ENCODE results near the gene PIF1.
"Not testable (repeated sequence)": the region's sequence is repeated elsewhere in the genome, so short reads cannot be mapped to it uniquely, and the experiment has no call there.

PIF1 gene

DNA sequence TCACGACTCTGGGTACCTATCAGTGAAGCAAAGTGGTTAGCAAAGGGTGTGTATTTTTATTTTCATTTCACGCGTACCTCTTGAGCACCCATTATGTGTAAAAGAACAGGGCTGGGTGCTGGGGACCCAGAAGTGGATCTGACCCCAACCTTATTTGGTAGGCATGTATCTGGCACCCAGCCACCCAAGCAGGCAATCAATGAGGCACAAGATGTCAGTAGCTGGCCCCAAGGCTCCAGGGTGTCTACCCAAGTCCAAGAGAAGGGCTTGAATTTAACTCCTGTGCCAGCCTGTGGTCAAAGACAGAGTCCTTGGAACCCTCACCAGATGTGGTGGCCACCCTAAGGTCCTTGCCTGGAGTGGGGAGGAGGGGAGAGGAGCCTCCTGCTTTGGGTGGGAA lies 22.0 kb upstream of the PIF1 start:
- DNase-seq: no peak

DNA sequence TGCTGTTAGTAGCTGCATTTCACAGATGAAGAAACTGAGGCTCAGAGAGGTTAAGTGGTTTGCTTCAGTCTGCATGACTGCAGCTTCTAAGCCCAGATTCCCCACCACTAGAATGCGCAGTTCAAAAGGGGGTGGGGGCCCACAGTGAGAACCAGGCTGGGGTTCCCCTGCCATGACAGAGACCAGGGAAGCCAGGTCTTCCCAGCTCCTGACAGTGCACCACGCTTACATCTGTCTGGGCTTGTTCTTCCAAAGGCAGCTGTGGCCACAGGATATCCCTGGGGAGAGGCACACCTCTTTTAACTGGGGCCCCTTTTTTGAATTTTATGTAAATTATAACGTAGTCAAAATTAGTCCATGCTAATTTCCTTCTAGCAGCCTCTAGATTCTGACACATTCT lies 21.6 kb upstream of the PIF1 start:
- no peak for DNase-seq

DNA sequence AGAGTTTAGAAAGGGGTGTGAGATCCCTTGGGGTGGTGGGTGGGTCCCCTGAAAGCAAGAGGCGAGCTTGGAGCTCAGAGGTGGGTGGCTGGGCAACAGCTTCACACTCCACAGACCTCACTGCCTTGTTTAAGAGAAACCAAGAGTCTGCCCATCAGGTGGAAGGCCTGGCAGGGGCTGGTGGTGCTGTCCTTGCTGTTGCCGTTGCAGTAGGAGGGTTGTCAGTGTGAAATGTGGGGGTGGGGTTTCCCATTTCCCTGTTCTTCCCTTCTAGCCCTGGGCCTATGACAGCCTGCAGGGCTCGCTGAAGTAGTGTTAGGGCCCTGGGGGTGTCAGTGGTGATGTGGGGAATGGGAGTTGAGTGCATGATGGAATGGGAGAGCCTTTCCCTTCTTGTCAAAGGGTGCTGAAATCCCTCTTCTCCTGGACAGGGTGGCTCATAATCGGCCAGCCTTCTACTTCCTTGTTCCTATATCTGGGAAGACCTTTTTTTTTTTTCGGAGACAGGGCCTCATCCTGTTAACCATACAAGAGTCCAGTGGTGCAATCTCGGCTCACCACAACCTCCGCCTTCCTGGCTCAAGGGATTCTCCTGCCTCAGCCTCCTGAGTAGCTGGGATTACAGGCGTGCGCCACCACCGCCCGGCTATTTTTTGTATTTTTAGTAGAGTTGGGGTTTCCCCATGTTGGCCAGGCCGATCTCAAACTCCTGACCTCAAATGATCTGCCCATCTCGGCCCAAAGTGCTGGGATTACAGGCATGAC lies 20.6 kb upstream of the PIF1 start:
- no peak for DNase-seq

DNA sequence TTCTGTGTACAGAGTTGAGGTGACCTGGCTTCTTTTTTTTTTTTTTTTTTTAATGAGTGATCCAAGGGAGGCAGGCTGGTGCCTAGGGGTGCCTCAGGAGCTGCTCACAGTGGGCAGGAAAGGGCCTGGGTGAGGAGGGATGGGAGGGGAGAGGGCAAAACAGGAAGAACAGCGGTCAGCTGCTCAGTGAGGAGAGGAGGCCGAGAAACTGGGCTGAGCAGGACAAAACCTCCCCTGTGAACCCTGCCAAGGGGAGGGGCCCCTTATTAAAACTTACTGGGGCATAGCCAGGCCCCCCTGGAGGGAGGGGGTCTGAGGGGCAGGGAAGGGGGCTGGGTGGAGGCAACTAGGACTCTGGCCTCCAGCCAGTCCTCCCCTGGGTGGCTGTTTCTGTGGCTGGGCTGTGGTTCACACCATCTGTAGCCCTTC lies 19.8 kb upstream of the PIF1 start:
- no peak for DNase-seq

DNA sequence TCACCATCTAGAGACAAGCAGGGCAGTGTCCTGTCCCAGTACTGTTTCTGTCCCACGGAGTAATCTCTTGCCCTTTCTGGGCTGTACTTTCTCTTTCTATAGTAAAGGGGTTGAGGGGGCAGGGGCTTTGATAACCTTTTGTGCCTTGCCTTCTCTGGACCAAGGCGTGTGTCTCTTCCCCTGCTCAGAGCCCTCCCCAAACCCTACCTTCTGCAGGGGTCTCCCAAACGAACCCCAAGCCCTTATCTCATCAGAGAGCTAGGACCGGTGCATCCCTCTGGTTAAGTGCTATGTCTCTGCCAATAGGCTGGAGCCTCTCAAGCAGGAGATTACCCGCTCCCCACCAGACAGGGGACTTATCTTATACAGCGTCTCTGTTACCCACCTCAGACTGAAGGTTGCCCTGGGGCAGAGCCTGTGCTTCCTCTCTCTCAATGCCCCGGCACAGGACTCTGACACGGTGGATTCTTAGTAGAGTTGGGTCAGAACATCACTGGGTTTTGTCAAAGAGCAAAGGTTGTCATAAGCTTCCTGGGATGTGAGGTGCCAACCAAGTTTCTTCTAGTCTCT lies 19.2 kb upstream of the PIF1 start:
- DNase-seq: no peak

DNA sequence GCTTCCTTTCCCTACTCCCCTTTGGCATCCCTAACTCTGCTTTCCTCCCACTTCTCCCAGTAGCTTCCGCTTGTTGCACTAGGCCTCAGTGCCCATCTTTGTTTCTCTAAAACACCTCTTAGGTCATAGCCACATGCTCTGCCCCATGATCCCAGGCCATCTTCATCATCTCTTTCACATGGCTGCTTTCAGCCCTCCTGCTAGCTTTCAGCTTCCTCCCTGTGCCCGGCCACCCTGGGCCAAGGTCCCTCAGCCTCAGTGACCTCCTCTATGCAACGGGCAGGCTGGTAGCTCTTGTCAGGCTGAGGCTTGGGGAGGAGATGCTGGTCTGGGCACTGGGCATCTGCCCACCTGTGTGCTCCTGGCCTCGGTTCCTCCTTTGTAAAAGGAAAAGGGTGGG lies 18.5 kb upstream of the PIF1 start:
- no peak for DNase-seq

DNA sequence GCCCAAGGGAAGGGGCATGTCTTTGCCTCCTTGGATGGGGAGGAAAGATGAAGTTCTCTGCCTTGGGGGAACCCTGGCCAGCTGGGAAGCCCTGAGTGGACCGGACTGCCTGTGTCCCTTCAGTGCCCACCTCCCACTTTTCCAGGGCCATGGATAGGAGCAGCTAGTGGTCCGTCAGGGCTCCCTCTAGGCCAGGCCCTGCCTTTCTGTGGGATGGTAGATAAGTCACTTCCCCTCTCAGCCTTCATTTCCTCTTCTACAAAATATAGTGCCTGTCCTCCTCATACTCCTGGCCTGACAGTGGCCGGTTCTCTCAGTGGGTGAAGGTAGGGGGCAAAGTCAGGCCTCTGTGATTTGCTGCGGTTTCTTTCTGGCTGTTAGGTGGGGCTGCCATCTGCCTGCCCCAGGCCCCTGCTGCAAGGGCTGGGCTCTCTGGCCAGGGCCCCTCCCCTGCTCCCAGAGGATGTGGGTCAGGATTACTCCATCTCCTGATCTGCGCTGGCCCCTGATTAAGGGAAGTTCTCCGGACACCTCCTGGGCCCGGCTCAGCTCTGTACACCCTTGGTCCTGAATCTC lies 17.6 kb upstream of the PIF1 start:
- DNase-seq: peak; percentile 74

DNA sequence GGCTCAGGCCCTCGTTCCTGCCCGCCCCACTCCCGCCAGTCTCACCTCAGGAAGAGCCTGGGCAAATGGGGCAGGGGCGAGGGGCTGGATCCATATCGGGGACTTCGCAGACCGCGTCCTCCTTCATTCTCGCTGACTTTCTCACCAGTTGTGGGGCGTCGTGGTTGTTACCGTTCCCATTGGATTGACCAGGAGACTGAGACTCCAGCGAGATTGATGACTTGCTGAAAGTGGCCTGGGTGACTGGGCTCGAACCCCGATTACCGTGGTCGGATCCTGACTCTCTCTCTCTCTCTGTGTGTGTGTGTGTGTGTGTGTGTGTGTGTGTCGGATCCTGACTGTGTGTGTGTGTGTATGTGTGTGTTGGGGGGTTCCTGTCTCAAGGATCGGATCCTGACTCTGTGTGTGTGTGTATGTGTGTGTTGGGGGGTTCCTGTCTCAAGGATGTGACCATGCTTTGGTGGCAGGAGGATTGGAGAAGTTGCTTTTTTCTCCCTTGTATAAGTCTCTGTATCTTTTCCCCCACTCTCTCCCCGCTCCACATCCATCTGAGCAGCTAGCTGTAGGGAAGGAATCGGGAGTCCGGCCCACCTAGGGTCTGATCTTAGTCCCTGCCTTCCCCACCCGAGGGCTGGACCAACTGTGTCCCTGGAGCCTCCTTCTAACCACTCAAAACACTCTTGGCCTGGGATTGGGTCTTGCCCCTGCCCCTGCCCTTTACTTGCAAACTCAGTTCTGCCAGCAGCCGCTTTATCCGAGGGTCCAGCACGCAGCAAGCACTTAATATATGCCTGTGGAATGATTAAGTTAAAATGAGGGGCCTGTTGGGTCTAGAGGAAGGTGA lies 16.9 kb upstream of the PIF1 start:
- peak; percentile 76 for DNase-seq

DNA sequence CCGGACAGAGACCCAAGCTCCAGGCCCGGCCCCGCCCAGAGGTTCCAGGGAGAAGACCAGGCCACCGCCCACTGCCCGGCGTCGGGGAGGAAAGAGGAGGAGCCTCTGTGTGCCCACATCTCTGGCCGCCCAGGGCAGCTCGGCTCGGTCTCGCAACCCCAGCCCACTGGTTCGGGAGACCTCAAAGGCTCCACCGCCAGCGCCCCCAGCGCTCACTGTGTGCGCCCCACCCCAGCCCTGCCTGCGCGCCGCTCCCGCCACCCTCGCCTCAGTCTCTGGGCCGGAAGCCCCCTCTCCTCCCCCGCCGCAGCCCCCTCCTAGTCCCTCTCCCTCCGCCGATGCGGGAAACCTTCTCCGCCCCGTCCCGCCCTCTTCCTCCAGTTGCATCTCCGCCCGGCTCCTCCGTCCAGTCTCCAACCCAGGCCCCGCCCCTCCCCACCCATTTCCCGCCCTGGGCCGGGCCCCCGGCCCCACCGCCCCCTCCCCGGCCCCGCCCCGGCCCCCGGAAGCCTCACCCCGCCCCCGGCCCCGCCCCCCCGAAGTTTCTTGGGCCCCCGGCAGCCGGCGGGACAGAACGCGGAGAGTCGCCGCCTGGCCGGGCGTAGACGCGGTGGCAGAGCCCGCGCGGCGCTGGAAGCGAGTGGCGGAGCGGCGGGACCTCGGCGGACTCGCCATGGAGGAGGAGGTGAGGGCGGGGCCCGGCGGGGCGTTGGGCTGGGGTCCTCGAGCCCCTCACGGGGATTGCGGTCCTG lies 16.1 kb upstream of the PIF1 start, which contains the start of gene PLEKHO2:
PLEKHO2 (plus strand) TSS at position 572 of the 752 bp plus-strand sequence; CDS start at position 674, 102 bp downstream.
- DNase-seq: peak; percentile 99

DNA sequence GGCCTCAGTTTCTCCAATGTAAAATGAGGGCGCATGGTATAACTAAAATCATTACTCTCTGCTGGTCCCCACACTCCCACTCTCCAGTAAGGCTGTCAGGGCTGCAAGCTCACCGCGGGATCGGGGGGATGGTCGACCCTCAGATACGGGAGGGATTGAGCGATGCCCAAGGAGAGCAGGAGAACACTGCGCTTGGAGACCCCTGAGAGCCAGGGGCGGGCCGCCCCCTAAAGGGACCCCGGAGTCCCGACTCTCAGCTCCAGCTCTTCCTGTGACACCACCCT lies 15.6 kb upstream of the PIF1 start:
- DNase-seq: no peak

DNA sequence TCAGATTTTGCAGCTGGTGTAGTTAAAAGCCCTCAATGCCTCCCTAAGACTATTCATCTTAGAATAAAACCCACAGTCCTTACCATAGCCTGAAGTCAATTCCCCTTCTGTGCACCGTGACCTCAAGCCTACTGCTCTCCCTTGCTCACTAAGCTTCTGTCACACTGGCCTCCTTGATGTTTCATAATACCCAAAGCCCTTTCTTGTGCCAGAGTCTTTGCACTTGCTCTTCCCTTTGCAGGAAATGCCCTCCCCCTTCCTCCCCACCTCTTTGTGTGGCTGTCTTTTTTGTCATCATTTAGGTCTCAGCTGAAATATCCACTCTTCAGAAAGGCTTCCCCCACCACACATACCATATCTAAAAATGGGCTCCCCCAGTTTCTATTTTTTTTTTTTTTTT lies 12.1 kb upstream of the PIF1 start:
- no peak for DNase-seq

DNA sequence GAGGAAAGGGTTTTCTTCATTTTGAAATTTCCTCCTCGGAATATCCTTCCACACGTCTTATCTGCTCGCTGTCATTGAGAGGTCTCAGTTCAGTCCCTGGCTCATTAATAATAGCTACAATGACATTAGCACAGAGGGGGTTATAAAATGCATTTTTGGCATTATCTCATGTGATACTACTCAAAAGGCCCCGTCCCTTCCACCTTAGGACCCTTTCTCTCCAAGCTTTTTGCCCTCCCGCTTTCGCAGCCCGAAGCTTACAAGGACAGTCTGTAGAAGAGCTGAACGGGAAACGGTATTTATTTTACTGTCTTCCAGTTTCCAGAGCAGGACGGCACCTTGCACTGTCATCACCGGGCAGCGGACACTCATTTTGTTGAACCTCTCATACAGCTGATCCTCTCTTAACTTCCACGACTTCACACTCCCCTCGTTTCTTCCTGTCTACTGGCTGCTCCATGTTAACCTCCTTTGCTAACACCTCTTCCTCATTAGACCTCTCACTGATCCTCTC lies 10.6 kb upstream of the PIF1 start:
- DNase-seq: no peak

DNA sequence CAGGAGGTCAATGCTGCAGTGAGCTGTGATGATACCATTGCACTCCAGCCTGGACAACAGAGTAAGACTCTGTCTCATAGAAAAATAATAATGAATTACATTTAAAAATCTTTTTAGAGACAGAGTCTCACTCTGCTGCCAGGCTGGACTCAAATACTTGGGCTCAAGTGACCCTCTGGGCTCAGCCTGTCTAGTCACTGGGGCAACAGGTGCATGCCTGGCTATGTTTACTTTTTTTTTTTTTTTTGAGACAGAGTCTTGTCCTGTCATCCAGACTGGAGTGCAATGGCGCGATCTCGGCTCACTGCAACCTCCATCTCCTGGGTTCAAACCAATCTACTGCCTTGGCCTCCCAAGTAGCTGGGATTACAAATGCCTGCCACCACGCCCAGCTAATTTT lies 8.2 kb upstream of the PIF1 start:
- DNase-seq: no peak

DNA sequence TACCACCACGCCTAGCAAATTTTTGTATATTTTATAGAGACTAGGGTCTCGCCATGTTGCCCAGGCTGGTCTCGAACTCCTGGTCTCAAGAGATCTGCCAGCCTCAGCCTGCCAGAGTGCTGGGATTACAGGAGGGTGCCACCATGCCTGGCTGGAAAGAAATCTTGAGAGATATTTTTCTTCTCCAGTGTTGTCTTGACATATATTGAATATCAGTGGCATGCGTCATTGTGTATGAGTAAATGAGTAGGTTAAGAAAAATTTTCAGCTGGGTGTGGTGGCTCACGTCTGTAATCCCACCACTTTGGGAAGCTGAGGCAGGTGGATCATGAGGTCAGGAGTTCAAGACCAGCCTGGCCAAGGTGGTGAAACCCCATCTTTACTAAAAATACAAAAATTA lies 3.5 kb upstream of the PIF1 start:
- DNase-seq: no peak

DNA sequence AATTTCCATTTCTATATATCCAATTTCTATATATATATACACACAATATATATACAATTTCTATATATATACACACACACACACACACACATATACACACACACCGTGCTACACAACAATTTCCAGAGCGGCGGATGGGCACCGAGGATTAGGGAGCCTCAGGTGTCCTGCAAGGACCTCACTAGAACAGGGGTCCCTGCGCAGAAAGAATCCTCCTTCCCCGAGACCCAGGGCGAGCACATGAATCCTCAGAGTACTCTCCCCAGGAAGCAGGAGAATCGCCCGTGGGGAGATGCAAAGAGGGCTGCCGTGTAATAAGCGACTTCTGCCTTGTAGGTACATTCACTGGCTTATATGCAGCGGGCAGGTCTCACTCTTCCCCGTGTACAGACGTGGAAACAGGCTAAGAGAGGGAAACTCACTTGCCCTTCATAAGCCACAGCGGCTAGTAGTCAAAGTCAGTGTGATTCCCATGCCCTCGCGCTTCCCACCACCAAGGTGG lies 467 bp downstream of the PIF1 start:
- DNase-seq: no peak

DNA sequence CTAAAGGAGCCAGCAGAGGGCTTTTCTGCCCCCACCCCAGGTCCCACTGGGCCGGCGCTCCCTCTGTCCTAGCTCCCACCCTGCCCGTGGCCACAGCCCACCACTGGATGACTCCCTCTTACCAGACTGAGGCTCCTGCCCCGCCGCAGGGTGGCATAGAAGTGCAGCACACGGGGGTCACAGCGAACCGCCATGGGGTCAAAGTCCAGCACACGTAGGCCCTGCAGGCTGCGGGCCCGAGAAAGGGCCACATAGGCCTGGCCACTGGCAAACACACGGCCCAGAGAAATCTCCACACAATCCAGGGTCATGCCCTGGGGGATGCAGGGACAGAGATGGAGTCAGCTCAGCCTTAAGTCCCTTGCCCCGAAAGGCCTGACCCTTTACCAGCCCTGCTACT lies 9.0 kb downstream of the PIF1 start:
- DNase-seq: no peak

DNA sequence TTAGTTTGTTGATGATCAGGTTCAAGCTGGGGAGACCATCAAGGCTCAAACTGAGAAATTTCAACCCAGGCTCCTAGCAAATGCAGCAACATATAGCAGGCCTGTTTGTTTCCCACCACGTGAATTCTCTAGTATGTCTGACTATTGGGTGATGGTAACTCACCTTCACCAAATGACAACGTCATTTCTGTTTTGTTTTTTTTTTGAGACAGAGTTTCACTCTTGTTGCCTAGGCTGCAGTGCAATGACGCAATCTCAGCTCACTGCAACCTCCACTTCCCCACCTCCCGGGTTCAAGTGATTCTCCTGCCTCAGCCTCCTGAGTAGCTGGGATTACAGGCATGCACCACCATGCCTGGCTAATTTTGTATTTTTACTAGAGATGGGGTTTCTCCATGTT lies 10.5 kb downstream of the PIF1 start:
- not testable (repeated sequence) for DNase-seq

DNA sequence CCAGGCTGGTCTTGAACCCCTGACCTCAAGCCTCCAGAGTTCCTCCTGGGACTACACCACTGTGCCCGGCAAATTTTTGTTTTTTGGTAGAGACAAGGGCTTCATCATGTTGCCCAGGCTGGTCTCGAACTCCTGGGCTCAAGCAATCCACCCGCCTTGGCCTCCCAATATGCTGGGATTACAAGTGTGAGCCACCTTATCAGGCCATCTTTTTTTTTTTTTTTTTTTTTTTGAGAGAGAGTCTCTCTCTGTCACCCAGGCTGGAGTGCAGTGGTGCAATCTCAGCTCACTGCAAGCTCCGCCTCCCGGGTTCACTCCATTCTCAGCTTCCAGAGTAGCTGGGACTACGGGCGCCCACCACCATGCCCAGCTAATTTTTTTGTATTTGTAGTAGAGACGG lies 11.2 kb downstream of the PIF1 start:
- not testable (repeated sequence) for DNase-seq

DNA sequence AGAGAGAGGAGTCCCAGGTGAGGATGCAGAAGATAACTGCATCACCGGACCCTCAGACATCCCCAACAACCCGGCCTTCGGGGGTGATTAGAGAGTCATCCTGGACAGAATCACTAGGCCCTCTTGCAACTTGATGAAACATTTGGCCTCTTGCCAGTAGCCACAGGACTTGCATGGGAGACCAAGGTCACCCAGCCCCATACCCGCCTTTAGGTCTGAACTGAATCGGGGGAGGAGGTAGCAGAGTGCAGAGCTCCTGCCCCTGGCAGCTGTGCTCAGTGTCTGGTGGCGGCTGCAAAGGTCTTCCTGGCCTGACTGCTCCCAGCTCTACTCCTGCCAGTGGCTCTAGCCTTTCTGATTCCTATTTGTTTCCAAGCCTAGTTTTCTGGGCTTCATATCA lies 12.4 kb downstream of the PIF1 start:
- DNase-seq: peak; percentile 60

DNA sequence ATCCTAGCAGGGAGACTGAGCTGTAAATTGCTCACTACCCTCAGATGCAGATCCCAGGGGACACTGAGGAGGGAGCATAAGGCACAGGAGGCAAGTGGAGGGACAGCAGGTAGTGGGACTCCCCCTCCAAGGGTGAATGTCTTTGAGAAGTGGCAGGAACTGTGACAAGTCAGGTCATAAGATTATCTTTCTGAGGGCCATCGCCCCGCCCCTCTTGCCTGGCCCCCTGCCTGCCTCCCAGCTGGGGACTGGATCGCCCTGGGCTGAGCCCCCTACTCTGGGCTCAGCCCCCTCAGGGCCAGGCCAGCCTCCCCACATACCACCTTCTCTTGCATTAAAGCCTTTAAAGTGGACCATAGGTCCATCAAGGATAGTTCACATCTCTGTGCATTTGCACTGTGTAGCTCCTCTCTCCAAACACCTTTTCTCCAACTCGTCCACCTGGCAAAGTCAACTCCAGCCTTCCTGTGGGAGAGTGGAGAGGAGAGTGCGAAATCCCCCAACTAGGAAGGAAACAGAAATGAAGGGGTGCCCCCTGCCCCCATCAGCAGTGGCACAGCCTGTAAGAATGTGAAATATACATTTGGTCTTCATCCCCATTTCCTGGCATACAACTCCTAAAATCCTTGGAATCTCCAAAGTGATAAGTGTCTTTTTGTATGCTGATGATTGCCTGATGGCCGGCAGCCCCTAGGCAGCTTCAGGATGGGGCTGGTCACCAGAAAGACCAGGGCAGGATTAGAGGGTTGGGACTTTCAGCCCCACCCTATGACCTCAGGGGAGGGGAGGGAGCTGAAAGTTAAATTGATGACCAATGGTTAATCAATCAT lies 14.7 kb downstream of the PIF1 start:
- peak; percentile 59 for DNase-seq

DNA sequence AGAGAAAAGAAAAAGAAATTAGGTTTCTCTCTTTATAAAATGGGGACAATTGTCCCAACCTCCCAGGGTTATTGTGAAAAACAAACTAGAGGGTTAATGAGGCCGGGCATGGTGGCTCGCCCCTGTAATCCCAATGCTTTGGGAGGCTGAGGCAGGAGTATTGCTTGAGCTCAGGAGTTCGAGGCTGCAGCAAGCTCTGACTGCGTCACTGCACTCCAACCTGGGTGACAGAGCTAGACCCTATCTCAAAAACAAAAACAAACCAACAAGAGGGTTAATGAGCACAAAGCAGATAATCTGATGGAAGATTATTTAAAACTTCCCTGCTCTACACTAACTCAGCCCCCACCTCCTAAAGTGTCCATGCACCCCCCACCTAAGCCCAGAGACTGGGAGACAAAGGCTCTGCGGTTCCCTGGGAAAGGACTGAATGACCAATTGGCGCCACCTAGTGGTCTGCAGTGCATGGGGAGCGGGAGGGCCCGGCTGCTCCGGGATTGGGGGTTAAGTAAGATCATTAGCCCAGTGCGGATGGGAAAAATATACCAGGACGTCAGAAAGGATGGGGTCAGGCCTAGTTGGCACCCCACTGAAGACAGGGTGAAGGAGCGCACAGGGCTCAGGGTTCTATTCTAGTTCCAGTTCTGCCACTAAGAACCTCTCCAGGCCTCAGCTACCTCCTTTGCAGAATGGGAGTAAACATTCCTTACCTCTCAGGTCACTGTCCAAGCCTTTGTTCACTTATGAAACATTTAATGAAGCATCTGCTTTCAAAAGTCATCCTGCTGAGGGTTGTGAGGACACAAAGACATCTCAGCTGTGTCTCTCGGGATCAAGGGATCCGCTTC lies 15.6 kb downstream of the PIF1 start:
- DNase-seq: peak; percentile 90

Measured in islet precursor cell (in vitro differentiated cells).